H9 (cell line): ENCODE measurements around the gene PHF20. TPM values are rescaled to one million over a fixed set of nuclear protein-coding genes. Genes with fewer than 3 reads are reported as not detected.

Source experiments
- DNase-seq: peaks from one replicate; pipeline ENCODE4 v3.0.0-alpha.2; 2017
- H2AFZ ChIP-seq: one replicate; pipeline ENCODE4 v1.6.1; 2013; ENCODE audit warnings: mild to moderate bottlenecking, low read length, control low read depth, moderate library complexity
- H2AK5ac ChIP-seq: 2 replicates; pipeline ENCODE4 v1.6.1; 2013; ENCODE audit warnings: low read length, control low read depth, mixed read lengths; ENCODE audit not compliant: insufficient read length
- H2BK120ac ChIP-seq: one replicate; pipeline ENCODE4 v1.6.1; 2013; ENCODE audit warnings: low read depth, mild to moderate bottlenecking, low read length, control low read depth, inconsistent platforms; ENCODE audit not compliant: poor library complexity, severe bottlenecking
- H2BK12ac ChIP-seq: 2 replicates; pipeline ENCODE4 v1.6.1; 2013; ENCODE audit warnings: low read length, control low read depth, mixed read lengths, low read depth; ENCODE audit not compliant: insufficient read length
- H2BK15ac ChIP-seq: 2 replicates; pipeline ENCODE4 v1.6.1; 2013; ENCODE audit warnings: low read depth, low read length, control low read depth
- H2BK20ac ChIP-seq: one replicate; pipeline ENCODE4 v1.6.1; 2013; ENCODE audit warnings: low read depth, mild to moderate bottlenecking, low read length, control low read depth, inconsistent platforms; ENCODE audit not compliant: poor library complexity, severe bottlenecking
- H2BK5ac ChIP-seq: 2 replicates; pipeline ENCODE4 v1.6.1; 2013; ENCODE audit warnings: low read length, control low read depth, mixed read lengths; ENCODE audit not compliant: insufficient read length
- H3K14ac ChIP-seq: 2 replicates; pipeline ENCODE4 v1.6.1; 2013; ENCODE audit warnings: low read length, control low read depth; ENCODE audit not compliant: insufficient read depth
- H3K18ac ChIP-seq: 2 replicates; pipeline ENCODE4 v1.6.1; 2013; ENCODE audit warnings: low read depth, mild to moderate bottlenecking, mixed read lengths, low read length, control low read depth; ENCODE audit not compliant: insufficient read length
- H3K23ac ChIP-seq: 2 replicates; pipeline ENCODE4 v1.6.1; 2013; ENCODE audit warnings: low read length, control low read depth, mixed read lengths, low read depth; ENCODE audit not compliant: insufficient read length
- H3K23me2 ChIP-seq: 2 replicates; pipeline ENCODE4 v1.6.1; 2013; ENCODE audit warnings: low read depth, mild to moderate bottlenecking, mixed read lengths, low read length, control low read depth; ENCODE audit not compliant: insufficient read length, poor library complexity, severe bottlenecking
- H3K27ac ChIP-seq: 2 replicates; pipeline ENCODE4 v1.5.1; 2013; ENCODE audit warnings: low read length, control low read depth, mixed read lengths, low read depth; ENCODE audit not compliant: insufficient read length
- H3K27me3 ChIP-seq: 2 replicates; pipeline ENCODE4 v1.6.1; 2013; ENCODE audit warnings: low read length, control low read depth, inconsistent platforms; ENCODE audit not compliant: insufficient read depth
- H3K4ac ChIP-seq: 2 replicates; pipeline ENCODE4 v1.6.1; 2013; ENCODE audit warnings: low read depth, mild to moderate bottlenecking, control low read depth, inconsistent platforms, low read length, moderate library complexity
- H3K4me1 ChIP-seq: 2 replicates; pipeline ENCODE4 v1.6.1; 2013; ENCODE audit warnings: low read length, control low read depth, inconsistent platforms; ENCODE audit not compliant: insufficient read depth
- H3K4me2 ChIP-seq: 2 replicates; pipeline ENCODE4 v1.6.1; 2013; ENCODE audit warnings: low read length, control low read depth, mixed read lengths; ENCODE audit not compliant: insufficient read length, insufficient read depth
- H3K56ac ChIP-seq: 2 replicates; pipeline ENCODE4 v1.6.1; 2013; ENCODE audit warnings: low read depth, mild to moderate bottlenecking, mixed read lengths, low read length, control low read depth; ENCODE audit not compliant: insufficient read length
- H3K79me1 ChIP-seq: 2 replicates; pipeline ENCODE4 v1.6.1; 2013; ENCODE audit warnings: low read depth, mild to moderate bottlenecking, moderate library complexity, low read length, control low read depth, inconsistent platforms; ENCODE audit not compliant: insufficient read depth, poor library complexity, severe bottlenecking
- H3K79me2 ChIP-seq: 2 replicates; pipeline ENCODE4 v1.6.1; 2013; ENCODE audit warnings: low read length, control low read depth, inconsistent platforms; ENCODE audit not compliant: insufficient read depth
- H3K9ac ChIP-seq: 2 replicates; pipeline ENCODE4 v1.6.1; 2013; ENCODE audit warnings: low read length, control low read depth, mixed read lengths; ENCODE audit not compliant: insufficient read length; ENCODE audit errors: extremely low read depth
- H3K9me3 ChIP-seq: one replicate; pipeline ENCODE4 v1.6.1; 2013; ENCODE audit warnings: low read depth, low read length, inconsistent platforms; ENCODE audit not compliant: control insufficient read depth
- H3T11ph ChIP-seq: one replicate; pipeline ENCODE4 v1.6.1; 2013; ENCODE audit warnings: mild to moderate bottlenecking, low read length, control low read depth, inconsistent platforms
- H4K20me1 ChIP-seq: one replicate; pipeline ENCODE4 v1.6.1; 2013; ENCODE audit not compliant: control insufficient read depth, insufficient read length, insufficient read depth
- H4K5ac ChIP-seq: 2 replicates; pipeline ENCODE4 v1.6.1; 2013; ENCODE audit warnings: low read depth, mild to moderate bottlenecking, mixed read lengths, low read length, control low read depth; ENCODE audit not compliant: insufficient read length
- H4K8ac ChIP-seq: replicated peaks from 2 replicates; pipeline ENCODE4 v1.6.1; 2013; ENCODE audit warnings: low read length, control low read depth, mixed read lengths, low read depth; ENCODE audit not compliant: insufficient read length
- H4K91ac ChIP-seq: 2 replicates; pipeline ENCODE4 v1.6.1; 2013; ENCODE audit warnings: low read depth, mild to moderate bottlenecking, moderate library complexity, mixed read lengths, low read length, control low read depth; ENCODE audit not compliant: insufficient read length
- H3K27ac Mint-ChIP-seq, 3 experiments: 2 replicates in 2 of 3; 3 replicates in 1 of 3; pipeline ENCODE4 v1.8.0; 2020 to 2021; ENCODE audit warnings: mixed read lengths in 3 of 3, mild to moderate bottlenecking in 1 of 3, moderate library complexity in 1 of 3
- H3K27me3 Mint-ChIP-seq: 2 replicates; pipeline ENCODE4 v1.8.0; 2021; ENCODE audit warnings: low read depth, mild to moderate bottlenecking, moderate library complexity, mixed read lengths
- H3K36me3 Mint-ChIP-seq, 3 experiments: 2 replicates in 2 of 3; 3 replicates in 1 of 3; pipeline ENCODE4 v1.8.0; 2020 to 2021; ENCODE audit warnings: low read depth in 3 of 3, mixed read lengths in 3 of 3; ENCODE audit not compliant: insufficient read depth in 1 of 3
- H3K4me1 Mint-ChIP-seq, 2 experiments: 2 replicates each; pipeline ENCODE4 v1.8.0; 2020; ENCODE audit warnings: mixed read lengths in 2 of 2
- H3K4me3 Mint-ChIP-seq, 2 experiments: 2 replicates in 1 of 2; 3 replicates in 1 of 2; pipeline ENCODE4 v1.8.0; 2020 to 2021; ENCODE audit warnings: mild to moderate bottlenecking in 2 of 2, mixed read lengths in 2 of 2, moderate library complexity in 1 of 2
- H3K9me3 Mint-ChIP-seq, 2 experiments: 2 replicates in 1 of 2; 3 replicates in 1 of 2; pipeline ENCODE4 v1.8.0; 2020; ENCODE audit warnings: mild to moderate bottlenecking in 2 of 2, mixed read lengths in 2 of 2, moderate library complexity in 1 of 2
- CTCF ChIP-seq: fragments of 200-600 bp; sonication (generic); conservative IDR thresholded peaks from 3 replicates; pipeline ENCODE4 v1.8.0; 2021; ENCODE audit warnings: antibody characterized with exemption, mild to moderate bottlenecking
- WGBS: extraction: QIAGEN DNeasy Blood & Tissue Kit; methylation state at CpG from one replicate; pipeline ENCODE4 v1.1.7; 2013; ENCODE audit warnings: missing lambda C conversion rate, low lambda C conversion rate, mixed read lengths; ENCODE audit not compliant: insufficient read length; ENCODE audit errors: extremely low coverage; 5-methylcytosine and 5-hydroxymethylcytosine counted together
- total RNA-seq: library from RNA; stranded (reverse); gene quantifications from 2 replicates; pipeline ENCODE4 v1.2.1, GENCODE V29; 2021

Gene PHF20
- total RNA-seq, 1 experiment from 2014 or later, result 50.3 TPM

- Mint-ChIP-seq H3K27me3 (no peaks in the 10 kb centered on the region; the same call in 1 of the 2 replicates), H3K36me3 (peaks cover 53 to 95% (median 95%) of the 10 kb centered on the region in 3 experiments), H3K4me1 (no peaks in the 10 kb centered on the region), H3K9me3 (no peaks in the 10 kb centered on the region), H3K4me3 (no peak overlapping the region), H3K27ac (peak overlapping the region in 1 of 3 experiments; percentile 44; a peak in 1 of 7 replicates)
- no peak overlapping the region for H2AK5ac ChIP-seq
- H2BK15ac ChIP-seq, result no peak overlapping the region
- no peak overlapping the region for H2BK20ac ChIP-seq
- H3K27ac ChIP-seq, result no peak overlapping the region
- no peaks in the 10 kb centered on the region for H3K9me3 ChIP-seq
- no peak overlapping the region for H4K91ac ChIP-seq
- H3K23me2 ChIP-seq, result no peaks in the 10 kb centered on the region
- DNase-seq, result no peak
- no peak overlapping the region for H3K18ac ChIP-seq
- WGBS, result no CpG with 5 or more reads among the region's 13 CpGs
- no peak overlapping the region for H3K56ac ChIP-seq
- H4K20me1 ChIP-seq, result no peaks in the 10 kb centered on the region
- no peak for TF ChIP-seq CTCF
- H3K4me1 ChIP-seq, result no peaks in the 10 kb centered on the region
- no peak overlapping the region for H4K8ac ChIP-seq
- H2BK5ac ChIP-seq, result no peak overlapping the region
- peaks cover 2% of the 10 kb centered on the region; the same call in 1 of the 2 replicates for H3K79me2 ChIP-seq
- no peak overlapping the region for H3K23ac ChIP-seq
- no peak overlapping the region for H2BK12ac ChIP-seq
- no peak overlapping the region for H3T11ph ChIP-seq
- no peak overlapping the region for H3K4me2 ChIP-seq
- no peak overlapping the region for H4K5ac ChIP-seq
- no peak overlapping the region for H3K4ac ChIP-seq
- H3K9ac ChIP-seq, result no peak overlapping the region
- peaks cover 4% of the 10 kb centered on the region for H3K79me1 ChIP-seq
- H2BK120ac ChIP-seq, result no peak overlapping the region
- no peaks in the 10 kb centered on the region for H3K27me3 ChIP-seq
- no peak overlapping the region for H3K14ac ChIP-seq
- no peak overlapping the region for H2AFZ ChIP-seq
Observed at GRCh38 chr20:35724321-35725230, 47.2 kb upstream of the PHF20 start.
